Activated CD4-positive, alpha-beta T cell treated with anti-CD3 and anti-CD28 coated beads, Interleukin-10, Interleukin-2, amounts not matched to agents 100 ng/mL and 50 ng/mL, durations not matched to agents 16 hours and 8 hours (primary cell): ENCODE measurements around the gene PTPN14.

Experiments used
- DNase-seq: peaks from one replicate; pipeline ENCODE4 v3.0.0-alpha.2; 2020

The PTPN14 gene

DNA sequence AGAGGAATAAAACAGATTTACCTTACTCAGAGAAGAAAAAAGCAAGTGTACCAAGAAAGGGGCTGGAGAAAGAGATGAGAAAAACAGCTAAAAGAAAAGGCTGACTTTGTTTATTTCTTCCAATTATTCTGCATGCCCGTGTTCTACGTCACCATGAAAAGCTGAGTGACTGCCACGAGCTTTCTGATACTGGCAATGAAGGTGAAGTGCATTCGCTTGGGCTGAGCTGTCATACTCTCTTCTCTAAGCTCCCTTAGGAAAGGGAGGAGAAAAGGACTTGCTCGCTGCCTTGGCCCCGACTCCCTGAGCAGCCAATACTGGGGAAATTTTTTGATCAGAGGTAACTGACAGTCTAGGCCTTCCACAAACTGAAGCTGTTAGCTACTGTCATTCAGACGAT, 165.1 kb downstream of the PTPN14 start:
- no peak for DNase-seq

DNA sequence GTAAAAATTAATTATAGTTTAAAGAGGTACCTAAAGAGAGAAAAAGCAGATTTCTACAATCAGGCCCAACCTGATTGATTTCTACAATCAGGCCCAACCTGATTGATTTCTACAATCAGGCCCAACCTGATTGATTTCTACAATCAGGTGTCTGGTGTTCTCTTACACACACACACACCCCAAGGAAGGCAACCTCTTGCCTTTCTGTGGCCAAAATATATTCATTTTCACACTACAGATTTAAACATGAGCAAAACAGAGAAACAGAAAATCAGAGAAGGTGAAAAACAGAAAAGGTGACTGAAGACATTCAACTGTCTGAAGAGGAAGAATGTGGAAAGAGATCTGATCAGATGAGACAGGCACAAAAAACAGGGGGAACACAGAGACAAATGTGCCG, 166.0 kb downstream of the PTPN14 start:
- DNase-seq: peak; percentile 49

- DNase-seq: no peak
These were observed 166.9 kb downstream of the PTPN14 start for GRCh38 chr1:214384373-214385079.

GRCh38 chr1:214383381-214384372, 167.7 kb downstream of the PTPN14 start:
- DNase-seq: no peak

DNA sequence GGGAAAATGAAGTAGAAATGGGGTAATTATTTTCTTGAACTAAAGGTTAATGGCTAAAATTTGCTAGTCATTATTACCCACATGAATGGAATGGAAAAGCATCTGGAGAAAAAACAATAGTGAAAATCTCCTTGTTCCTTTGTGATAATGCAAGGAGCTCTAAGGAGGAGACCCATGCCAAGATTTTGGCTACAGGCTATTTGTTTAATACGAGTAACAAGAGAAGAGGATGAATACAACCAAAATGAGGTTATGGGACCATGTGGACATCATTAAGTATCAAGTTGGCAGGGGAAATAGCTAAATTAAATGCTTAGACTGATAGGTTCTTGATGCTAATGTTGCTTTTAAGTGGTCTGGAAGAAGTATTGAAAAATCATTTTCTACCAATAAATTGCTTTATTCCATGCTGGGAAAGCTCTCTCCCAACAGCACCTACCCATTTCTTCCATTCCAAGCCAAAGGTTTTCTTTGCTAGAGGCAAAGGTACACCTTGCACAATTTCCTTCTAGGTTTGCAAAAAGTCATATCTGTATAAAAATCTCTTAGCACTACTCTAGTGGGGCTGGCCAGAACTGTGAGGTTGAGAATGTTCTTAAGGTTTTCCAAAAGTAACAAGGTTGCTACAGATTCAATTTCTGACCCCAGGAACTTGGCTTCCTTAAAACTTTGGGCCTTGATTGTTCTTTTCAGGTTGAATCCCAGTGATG, 170.3 kb downstream of the PTPN14 start:
- DNase-seq: no peak

- no peak for DNase-seq
These were observed 171.0 kb downstream of the PTPN14 start for GRCh38 chr1:214380396-214380795.

GRCh38 chr1:214379236-214379970, 172.0 kb downstream of the PTPN14 start:
- no peak for DNase-seq

DNA sequence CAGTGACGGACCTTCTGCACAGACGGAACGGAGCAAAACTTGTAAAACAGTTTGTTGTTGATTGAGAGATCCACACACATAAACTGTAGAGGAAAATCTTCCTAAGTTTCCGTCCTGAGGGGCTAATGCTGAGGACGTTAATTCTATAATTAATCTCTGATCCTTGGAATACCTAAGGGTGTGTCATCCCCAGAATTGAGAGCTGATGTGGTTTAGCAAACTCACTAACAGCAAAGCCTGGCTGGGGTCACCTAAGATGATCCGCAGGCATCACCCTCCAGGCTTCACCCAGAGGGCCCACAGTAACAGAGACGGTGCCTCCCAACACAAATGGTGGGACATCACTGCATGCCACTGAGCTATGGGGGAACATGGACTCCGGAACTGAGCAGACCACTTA, 172.9 kb downstream of the PTPN14 start:
- no peak for DNase-seq

DNA sequence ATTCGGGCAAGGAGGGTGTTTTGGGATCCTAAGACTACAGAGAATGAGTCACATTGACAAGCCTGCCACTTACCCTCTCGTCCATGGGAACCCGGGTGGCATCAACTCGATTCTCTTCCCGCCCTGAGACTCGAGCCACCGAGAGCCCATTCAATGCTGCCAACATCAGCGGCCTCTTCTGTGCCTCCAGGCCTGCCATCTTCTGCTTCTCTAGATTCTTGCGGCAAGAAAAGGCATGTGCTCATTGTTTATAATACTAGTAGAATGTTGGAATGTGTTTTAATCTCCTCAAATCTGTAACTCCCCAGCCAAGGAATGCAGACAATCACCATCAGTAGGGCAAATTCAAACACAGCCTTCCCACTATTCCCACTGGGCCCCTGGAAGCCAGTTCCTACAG, 173.5 kb downstream of the PTPN14 start:
- no peak for DNase-seq

DNA sequence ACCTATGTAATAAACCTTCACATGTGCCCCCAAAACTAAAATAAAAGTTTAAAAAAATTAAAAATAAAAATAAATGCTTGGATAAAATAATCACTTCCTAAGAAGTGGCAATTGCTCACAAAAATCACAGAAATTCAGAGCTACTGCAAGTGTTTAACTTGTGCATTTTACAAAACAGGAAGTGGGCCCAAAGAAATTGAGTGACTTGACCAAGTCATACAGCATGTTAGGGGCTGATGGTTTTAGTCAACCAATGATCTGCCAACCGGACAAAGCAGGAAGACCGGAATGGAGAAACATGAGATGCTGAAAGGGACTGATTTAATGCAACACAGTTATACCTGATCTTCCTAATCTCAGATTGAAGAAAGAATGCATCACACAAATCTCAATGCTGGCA, 173.9 kb downstream of the PTPN14 start:
- DNase-seq: no peak

DNA sequence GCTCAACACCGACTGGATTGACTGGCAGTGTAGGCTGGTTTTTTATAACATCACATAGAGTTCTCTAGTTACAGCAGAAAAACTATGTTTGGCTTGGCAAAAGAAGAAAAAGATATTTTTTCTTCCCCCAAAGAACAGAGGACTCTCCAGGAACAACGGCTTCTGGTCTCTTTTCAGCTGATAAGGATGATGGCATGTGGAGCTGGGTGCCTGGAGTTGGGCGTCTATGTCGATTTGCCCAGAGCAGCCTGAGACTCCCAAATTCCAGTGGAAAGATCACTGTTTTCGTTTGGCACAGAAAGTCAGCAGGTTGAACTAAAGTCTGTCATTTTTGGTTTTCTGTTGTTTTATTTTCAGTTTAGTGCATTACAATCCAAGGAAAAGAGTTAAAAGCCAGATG, 179.3 kb downstream of the PTPN14 start:
- no peak for DNase-seq

- DNase-seq: no peak
These were observed 180.8 kb downstream of the PTPN14 start for GRCh38 chr1:214370615-214371014.

DNA sequence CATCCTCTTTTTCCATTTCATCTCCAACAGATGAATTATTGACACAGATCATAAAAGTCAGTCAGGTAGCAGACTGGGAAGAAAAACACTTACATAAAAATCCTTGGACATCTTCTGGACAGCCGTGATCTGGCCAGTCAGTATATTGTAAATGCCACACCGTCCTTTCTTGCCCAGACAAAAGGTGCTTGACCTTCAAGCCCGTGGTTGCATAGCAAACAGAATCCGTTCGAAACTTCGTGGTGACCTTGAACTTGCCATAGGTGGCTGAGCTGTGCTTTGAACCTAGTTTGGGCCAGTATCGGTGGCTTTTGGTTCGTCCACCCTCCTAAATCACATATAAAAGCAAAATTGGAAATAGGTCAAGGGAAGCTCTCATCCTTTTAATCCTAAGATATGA, 182.0 kb downstream of the PTPN14 start:
- DNase-seq: no peak

DNA sequence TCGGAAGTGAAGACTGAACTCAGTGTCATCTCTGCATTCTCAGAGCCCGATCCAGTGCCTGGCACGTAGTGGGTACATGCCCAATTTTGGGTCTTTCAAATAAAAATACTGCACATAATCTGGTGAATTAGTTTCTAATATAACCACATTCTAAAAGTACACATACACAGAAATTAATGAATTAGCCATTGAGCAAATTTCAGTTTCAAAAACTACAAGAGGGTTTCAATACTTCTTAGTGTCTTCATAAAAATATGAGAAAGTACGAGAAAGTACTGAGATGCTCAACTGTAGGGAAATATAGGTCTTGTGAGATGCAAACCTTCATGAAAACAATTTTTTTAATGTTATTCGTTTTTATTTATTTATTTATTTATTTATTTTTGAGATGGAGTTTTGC, 183.6 kb downstream of the PTPN14 start:
- no peak for DNase-seq

GRCh38 chr1:214364786-214365295, 186.6 kb downstream of the PTPN14 start:
- no peak for DNase-seq

DNA sequence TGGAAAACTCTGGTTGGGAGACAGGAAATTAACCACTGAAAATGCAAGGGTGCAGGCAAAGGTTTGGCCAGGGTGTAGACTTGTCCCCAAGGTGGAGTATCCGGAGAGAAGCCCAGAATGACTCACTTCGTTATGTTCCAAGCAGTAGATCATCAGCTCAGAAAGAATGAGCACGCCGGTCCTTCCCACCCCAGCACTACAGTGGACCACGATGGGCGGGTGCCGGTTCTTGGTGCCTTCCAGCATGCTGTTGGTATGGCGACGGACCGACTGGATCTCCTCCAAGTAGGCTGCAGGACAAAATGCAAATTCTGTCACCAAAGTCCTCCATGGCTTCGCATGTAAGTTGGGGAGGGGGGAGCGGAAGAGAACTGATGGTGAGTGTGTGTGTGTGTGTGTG, 187.0 kb downstream of the PTPN14 start:
- DNase-seq: no peak

DNA sequence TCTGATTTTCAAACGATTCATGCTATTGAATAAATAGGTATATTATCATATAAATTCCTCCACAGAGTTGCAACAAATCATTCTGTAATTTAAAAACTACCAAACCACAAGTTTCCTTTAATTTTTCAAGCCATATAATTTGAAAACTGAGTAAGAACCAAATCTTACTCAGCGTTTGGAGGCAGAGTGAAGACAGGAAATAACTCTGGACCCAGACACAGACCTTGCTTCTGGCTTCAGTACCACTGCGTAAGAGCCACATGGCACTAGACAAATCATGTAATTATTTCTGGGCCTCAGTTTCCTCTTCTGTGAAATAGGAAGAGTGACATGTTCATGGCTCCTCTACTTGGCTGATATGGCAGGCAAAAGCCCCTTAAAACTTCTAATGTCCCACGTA, 188.0 kb downstream of the PTPN14 start:
- DNase-seq: peak; percentile 18

DNA sequence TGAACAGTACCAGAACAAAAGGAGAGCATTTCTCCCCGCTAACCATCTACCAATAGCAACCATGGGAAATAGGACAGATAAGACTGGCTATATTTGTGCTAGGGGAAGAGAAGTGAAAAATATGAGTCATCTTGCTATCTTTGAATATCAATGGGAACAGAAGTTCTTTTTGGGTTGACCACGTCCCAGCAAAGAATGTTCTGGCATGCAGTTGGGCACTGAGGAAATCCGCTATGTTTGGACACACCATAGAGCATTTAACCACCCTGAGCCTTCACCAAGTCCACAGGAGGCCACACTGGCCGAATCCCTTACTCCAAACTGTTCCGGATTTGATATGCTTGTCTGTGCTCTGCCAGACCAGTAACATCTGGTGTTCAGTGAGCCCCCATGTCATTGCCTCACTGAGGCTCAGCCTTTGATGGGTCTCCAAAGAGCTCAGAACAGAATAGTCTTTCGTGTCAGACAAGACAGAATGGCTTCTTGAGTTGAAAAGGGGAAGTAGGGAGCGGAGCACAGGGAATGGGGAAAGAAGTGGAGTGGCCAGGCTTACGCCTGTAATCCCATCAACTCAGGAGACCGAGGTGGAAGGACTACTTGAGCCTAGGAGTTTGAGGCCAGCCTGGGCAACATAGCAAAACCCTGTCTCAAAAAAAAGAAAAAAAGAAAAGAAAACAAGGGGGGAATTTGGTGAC, 189.1 kb downstream of the PTPN14 start:
- no peak for DNase-seq

- DNase-seq: no peak
These were observed 189.8 kb downstream of the PTPN14 start for GRCh38 chr1:214361636-214362035.

GRCh38 chr1:214360525-214361164, 190.8 kb downstream of the PTPN14 start:
- no peak for DNase-seq

- DNase-seq: no peak
These were observed 191.3 kb downstream of the PTPN14 start for GRCh38 chr1:214360116-214360515.
